H1 (cell line): Measurements from ENCODE around the gene MRPS17. TPM values are rescaled to one million over a fixed set of nuclear protein-coding genes. Genes with fewer than 3 reads are reported as not detected.

Experiments used
- HDAC2 ChIP-seq, 2 experiments: fragments of 300-600 bp in 1 of 2; sonication (generic) in 1 of 2; IDR thresholded peaks; 2 replicates each; pipeline ENCODE4 v1.6.1; 2011 to 2012; ENCODE audit warnings: low read depth in 2 of 2, low read length in 2 of 2, mild to moderate bottlenecking in 2 of 2, moderate library complexity in 2 of 2, borderline replicate concordance in 1 of 2, inconsistent platforms in 1 of 2
- NANOG ChIP-seq: IDR thresholded peaks from 2 replicates; pipeline ENCODE4 v1.6.1; 2011; ENCODE audit warnings: low read length, low read depth, mild to moderate bottlenecking, inconsistent platforms; ENCODE audit not compliant: insufficient read depth, poor library complexity, severe bottlenecking
- RFX5 ChIP-seq: IDR thresholded peaks from 2 replicates; pipeline ENCODE4 v1.6.1; 2011; ENCODE audit warnings: low read depth, low read length, improper control_type of control experiment, borderline replicate concordance
- RNF2 ChIP-seq: fragments of 200-900, 300-1000 bp; sonication (generic); IDR thresholded peaks from 2 replicates; pipeline ENCODE4 v1.7.1; 2016; ENCODE audit warnings: borderline replicate concordance, low read depth, mild to moderate bottlenecking, antibody characterized with exemption, low read length; ENCODE audit not compliant: poor library complexity, severe bottlenecking; ENCODE audit errors: missing control alignments
- SIRT6 ChIP-seq: IDR thresholded peaks from one replicate; pipeline ENCODE4 v1.7.1; 2012; ENCODE audit warnings: low read length, inconsistent platforms
- SIX5 ChIP-seq: IDR thresholded peaks from 2 replicates; pipeline ENCODE4 v1.6.1; 2011; ENCODE audit warnings: mild to moderate bottlenecking, low read depth, low read length
- polyA plus RNA-seq, 7 experiments: library from polyadenylated mRNA; depleted of rRNA in 3 of 7; stranded (reverse) in 5 of 7; unstranded in 2 of 7; fragments of >200 nt in 5 of 7; fragments of 200-250 nt in 2 of 7; gene quantifications; 1 replicate in 5 of 7; 2 replicates in 1 of 7; 4 replicates in 1 of 7; pipeline versions ENCODE4 v1.2.1 to v1.2.3, GENCODE V29; 2011 to 2013; ENCODE audit warnings: missing spikeins in 2 of 7, mixed read lengths in 2 of 7
- total RNA-seq: library from RNA; stranded (reverse); fragmentation: NEBNext Ultra II Directional; extraction: Animal tissue kit (Norgen Biotek cat#: 25700); gene quantifications from 2 replicates; pipeline ENCODE4 v1.2.1, GENCODE V29; 2021

Gene MRPS17
- total and polyA plus RNA-seq, 2 of the 8 experiments (the other 6 are each of a cell fraction or from before 2014, with no cell fraction given): 15.8 to 27.3 TPM

- TF ChIP-seq SIRT6: no peak
- TF ChIP-seq HDAC2 (IDR thresholded peaks at IDR 0.05; ENCODE audit: borderline replicate concordance in 1 of 2, low read depth in 2 of 2, low read length in 2 of 2): no peak
- no peak for TF ChIP-seq SIX5
- TF ChIP-seq RFX5: no peak
- no peak for TF ChIP-seq RNF2
- no peak for TF ChIP-seq NANOG
Measured at GRCh38 chr7:55928006-55928767, 23.5 kb upstream of the MRPS17 start (continued).
